Stimulated activated CD4-positive, alpha-beta T cell treated with anti-CD3 and anti-CD28 coated beads, Interleukin-1b, Interleukin-23, amount 100 ng/mL, for 1 hour (primary cell): ENCODE results near the gene PRKCH.
"Not testable (repeated sequence)": the region's sequence is repeated elsewhere in the genome, so short reads cannot be mapped to it uniquely, and the experiment has no call there.

ENCODE experiments used
- DNase-seq, 2 donors: peaks; one replicate each; pipeline ENCODE4 v3.0.0-alpha.2; 2020; ENCODE audit warnings: low read depth in 2 of 2

The PRKCH gene

DNA sequence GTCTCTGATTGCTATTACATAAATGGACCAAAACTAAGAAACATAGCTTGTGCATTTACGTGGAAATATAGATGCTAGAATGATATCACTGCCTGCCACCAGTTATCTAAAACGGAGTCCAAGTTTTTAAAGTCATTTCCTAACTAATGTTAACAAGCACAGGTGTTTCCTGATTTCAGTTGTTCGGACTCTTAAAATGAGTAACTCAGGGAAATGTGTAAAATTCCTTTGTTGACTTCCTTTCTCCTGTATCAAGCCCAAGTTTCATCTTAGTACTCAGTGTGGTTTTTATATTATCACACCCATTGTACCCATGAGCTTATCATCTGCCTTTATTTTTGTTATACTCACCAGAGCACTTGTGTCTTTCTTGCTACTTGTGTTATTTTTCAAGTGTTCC lies 13.2 kb upstream of the PRKCH start:
- no peak for DNase-seq

DNA sequence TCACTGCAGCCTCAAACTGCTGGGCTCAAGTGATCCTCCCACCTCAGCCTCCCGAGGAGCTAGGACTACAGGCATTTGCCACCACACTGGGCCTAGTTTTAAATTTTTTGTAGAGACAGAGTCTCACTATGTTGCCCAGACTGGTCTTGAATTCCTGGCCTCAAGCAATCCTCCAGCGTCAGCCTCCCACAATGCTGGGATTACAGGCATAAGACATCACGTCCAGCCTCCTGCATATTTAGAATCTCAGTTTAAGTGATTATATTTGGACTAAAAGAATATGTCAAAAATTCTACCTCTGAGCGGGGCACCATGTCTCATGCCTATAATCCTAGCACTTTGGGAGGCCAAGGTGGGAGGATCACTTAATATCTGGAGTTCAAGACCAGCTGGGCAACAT lies 12.7 kb upstream of the PRKCH start:
- DNase-seq, result not testable (repeated sequence)

DNA sequence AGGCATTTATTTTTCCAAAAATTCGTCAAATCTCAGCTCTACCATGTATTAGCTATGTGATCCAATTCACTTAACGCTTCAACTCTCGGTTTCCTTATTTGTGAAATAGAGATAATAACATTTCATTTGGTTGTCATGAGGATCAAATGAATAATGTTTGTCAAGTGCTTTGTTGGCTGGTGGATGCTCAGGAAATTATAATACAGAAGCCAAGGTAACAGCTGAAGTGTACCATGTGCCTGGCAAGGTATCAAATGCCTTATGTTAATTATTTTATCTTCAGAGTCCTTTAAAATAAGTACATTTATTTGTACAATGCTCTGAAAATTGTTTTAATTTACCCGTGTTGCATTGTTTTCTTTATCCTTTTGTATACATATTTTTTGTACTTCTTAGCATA lies 6.1 kb upstream of the PRKCH start:
- no peak for DNase-seq

DNA sequence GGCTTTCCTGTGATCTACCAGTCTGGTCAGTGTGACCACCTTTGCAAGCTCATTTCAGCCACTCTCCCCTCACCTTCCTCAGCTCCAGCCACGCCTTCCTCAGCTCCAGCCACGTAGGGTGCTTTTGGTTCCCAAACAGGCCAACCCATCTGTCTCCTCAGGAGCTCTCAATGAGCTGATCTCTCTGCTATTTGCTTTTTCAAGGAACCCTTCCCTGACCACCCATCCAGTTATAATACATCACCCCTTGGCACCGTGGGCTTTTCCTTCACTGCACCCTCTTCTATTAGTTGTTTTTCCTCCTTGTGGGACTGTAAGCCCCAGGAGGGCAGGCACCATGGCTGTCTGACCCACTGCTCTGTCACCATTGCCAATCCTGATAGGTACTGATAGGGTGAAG lies 2.3 kb upstream of the PRKCH start:
- DNase-seq, result no peak

DNA sequence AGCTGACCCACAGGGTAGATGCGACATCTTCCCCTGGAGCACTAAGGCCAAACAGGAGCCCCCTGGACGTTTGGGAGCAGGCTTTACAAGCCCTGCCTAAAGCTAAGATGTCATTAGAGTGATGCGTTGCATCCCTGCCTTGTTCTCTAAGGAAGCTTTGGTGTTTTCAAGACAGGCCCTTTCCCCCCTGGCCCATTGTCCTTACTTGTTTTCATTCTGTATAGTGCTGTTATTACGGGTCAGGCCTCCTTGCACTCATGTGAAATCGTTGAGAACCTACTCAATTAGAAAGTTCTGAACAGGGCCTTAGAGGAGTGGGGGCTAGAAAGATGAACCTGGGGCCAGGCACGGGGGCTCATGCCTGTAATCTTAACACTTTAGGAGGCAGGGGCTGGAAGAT lies 1.7 kb upstream of the PRKCH start:
- no peak for DNase-seq

DNA sequence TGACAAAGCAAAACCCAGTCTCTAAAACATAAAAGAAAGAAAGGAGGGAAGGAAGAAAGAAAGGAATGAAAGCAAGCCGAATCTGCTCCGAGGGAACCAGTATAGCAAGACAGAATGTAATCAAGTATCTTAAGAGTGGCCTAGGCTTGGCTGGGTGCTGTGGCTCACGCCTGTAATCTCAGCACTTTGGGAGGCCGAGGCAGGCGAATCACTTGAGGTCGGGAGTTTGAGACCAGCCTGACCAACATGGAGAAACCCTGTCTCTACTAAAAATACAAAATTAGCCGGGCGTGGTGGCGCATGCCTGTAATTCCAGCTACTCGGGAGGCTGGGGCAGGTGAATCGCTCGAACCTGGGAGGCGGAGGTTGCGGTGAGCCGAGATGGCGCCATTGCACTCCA lies 1.2 kb upstream of the PRKCH start:
- DNase-seq, result not testable (repeated sequence)

DNA sequence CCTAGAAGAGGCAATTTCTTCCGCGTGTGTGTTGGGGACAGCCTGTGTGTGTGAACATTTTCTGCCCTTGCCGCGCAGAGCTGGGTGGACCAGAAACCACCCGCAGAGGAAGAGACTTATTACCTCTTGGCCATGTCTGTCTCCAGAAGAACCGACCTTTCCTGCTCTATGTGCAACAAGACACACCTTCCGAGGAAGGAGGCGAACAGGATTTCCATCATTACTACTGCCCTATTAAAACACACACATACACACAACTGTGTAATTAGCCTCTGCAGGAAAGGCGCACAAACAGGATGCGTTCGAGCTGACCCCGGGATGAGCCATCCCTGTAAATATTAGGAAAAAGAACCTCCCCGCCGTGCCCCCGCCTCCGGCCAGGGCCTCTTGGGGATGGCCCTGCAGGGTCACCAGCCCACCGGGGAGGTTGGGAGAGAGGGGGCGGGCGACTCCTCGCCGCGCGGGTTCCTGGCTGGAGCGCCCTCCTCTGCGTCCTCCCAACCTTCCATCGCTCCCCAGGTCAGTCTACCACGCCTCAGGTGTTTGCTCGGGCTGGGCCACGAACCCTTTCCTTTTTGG lies 484 bp upstream of the PRKCH start:
- no peak for DNase-seq

DNA sequence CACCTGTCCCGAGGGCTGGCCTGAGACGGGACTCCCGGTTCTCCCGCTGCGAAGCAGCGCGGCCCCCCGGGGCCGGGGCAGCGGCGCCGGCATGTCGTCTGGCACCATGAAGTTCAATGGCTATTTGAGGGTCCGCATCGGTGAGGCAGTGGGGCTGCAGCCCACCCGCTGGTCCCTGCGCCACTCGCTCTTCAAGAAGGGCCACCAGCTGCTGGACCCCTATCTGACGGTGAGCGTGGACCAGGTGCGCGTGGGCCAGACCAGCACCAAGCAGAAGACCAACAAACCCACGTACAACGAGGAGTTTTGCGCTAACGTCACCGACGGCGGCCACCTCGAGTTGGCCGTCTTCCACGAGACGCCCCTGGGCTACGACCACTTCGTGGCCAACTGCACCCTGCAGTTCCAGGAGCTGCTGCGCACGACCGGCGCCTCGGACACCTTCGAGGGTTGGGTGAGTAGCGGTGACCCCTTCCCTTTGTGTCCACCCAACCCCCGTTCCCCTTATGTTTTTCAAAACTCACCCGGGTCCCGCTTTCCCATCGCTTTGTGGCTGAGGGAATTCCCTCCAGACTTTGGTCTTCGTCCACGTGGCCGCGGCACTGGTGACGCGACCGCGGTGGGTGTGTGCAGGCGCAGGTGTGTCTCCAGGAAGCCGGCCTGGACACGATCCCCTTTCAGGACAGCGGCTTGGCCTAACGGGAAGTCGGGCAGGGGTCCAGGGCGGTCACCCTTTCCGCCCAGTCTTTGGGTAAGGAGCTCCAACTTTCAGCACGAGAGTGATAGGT lies 826 bp downstream of the PRKCH start:
- no peak for DNase-seq

DNA sequence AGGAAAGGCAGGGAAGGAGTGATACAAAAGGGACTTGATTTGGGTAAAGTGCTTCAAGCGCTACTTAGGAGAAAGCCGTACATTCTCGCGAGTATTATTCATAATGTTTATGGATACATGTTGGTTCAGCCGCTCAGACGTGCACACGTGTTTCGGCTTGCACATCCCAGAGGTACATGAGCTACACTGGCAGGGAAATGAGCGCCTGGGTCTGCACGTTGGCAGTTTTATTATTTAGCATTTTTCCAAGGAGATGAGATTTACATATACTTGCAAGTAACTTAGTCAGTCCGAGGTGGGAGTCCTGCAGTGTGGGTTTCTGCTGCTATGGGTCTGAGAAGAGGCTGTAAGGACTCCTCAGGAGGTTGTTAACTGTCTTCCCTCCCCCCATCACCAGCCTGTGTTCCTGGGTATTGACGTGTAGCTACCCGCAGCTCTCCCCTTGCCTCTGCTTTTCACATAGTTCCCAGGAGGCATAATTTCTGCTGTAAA lies 1.5 kb downstream of the PRKCH start:
- DNase-seq, result no peak

DNA sequence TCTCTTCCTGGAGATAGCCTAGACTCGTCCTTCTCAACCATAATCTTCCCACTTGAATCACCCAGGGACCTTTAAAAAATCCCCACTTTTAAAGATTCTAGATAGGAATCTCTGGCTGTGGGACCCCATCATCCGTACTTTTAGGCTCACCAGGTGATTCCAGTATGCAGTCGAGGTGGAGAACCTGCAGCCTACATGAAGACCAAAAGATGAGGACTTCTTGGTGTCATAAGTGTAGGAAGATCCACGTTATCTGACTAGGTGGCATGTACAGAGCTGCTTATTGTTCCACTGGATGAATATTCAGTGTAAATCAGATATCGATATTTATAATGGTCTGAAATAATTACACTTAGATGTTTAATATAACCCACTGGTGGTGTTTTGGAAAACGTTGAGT lies 2.6 kb downstream of the PRKCH start:
- DNase-seq, result no peak

DNA sequence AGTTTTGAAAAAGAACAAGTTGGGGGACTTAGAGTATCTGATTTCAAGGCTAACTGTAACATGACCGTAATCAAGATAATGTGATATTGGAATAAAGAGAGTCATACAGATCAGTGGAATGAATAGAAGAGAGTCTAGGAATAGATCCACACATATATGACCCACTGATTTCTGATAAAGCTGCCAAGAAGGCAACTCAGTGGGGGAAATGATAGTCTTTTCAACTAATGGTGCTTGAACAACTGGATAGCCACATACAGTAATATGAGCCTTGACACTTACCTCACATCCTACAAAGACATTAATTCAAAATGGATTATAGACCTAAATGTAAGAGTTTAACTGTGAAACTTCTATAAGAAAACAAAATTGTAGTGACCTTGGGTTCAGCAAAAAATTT lies 3.8 kb downstream of the PRKCH start:
- no peak for DNase-seq

DNA sequence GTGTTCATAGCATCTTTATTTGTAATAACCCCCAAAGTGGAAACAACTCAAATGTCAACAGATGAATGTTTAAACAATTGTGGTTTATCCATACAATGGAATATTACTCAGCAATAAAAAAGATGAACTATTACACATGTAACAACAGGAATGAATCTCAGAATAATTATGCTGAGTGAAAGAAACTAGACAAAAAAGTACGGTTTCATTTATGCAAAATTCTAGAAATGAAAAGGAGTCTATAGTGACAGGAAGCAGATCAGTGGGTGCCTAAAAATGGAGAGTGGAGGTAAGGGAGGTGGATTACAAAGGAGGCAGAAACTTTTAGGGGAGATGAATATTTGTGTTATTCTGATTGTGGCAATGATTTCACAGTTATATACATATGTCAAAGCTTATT lies 4.8 kb downstream of the PRKCH start:
- no peak for DNase-seq

DNA sequence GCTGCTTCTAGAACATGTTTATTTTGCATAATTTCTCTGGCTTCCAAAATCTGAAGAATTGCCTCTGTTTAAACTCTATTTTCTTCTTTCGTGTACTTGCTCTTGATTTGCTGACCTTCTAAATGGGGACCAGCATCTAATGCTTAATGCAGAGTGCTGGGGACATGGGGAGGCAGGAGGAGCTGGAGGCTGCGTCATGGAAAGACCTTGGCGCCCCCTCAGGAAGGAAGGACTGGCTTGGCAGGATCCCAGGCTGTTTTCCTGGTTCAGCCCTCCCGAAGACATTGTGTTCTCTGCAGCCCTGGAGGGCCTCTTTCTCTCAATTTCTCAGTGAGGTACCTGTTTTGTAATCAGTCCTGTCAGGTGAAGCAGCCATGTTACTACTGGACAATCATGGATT lies 5.5 kb downstream of the PRKCH start:
- no peak for DNase-seq

DNA sequence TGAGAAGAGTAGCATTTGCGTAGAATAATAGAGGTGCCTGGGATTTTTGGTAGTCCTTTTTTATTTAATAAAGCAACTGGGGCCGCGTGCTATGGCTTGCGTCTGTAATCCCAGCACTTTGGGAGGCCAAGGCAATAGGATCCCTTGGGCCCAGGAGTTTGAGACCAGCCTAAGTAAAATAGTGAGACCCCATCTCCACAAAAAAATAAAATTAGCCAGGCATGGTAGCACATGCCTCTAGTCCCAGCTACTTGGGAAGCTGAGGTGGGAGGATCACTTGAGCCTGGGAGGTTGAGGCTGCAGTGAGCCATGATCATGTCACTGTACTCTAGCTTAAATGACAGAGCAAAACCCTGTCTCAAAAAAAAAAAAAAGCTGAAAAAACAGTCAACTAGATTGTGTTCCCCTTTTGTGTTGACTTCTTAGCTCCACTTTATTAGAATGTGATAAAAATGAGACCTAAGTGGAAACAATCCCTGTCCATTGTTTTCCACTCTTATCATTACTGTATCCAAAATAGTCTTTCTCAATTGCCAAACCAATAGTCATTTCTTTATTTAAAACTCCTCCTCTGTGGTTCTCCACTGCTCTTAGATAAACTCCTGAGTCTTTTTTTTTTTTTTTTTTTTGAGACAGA lies 7.4 kb downstream of the PRKCH start:
- no peak for DNase-seq

DNA sequence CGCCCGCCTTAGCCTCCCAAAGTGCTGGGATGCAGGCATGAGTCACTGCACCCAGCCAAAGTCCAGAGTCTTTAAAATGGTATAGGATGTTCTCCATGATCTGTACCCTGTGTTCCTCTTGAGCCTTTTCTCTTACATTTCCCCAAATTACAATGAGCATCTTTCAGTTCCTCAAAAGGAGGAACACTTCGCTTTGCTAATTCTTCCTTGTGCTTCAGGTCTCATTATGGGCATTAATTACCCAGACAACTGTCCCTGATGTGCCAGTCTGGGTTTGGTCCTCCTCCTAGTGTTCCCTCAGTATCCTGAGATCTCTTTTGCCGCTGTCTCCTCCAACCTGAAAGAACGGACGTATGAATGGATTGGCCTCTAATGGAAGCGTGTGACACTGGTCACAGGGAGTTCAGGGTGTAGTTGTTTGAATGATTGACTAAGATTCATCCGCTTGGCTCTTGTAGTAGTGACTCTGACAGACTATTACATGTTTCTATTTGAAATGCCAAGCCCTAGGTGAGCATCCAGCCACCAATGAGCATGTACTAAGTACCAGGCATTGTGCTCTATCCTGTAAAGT lies 8.2 kb downstream of the PRKCH start:
- no peak for DNase-seq

DNA sequence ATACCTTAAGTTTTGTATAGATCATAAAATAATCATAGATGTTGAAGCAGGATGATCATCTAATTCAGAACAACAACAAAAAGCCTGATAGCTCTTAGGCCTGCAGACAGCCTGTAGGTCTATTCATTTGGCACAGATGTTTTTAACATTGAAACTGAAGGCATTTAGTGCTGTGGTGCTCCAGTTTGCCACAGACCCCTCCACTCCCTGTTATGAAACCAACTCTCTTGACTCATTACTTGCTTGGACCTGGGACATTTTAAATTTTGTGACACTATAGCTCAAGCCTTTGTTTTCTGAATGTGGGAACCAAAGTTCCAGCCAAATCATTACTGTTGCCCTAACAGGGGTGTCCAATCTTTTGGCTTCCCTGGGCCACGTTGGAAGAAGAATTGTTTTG lies 9.1 kb downstream of the PRKCH start:
- DNase-seq, result no peak

DNA sequence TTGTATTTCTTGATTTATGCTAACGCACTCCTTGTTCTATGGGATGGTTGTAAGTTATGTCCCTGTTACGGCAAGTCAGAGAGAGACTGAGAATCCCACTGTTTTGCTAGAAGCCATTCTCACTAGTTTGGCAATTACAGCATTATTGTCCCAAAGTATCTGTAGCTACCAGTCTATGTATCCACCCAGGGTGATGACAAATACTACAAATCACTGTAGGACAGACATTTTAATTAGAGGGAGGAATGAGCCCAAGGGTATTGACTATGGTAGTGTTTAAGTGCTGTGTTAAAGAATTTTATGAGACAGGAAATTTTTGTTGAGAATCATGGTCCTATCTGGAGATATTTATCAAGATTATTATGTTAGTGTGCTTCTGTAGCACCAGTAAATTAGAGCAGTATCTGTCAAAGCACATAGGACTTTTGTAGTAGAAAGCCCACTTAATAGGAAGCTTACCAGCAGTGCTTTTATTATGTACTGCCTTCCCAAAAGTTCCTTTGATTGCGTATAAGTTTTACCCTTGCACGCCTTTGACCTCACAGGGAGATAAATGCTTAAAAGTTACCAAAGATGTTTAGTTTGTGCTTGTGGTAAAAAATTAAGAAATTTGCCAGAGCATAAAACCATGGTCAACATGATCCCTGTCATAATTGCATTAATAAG lies 10.7 kb downstream of the PRKCH start:
- no peak for DNase-seq

DNA sequence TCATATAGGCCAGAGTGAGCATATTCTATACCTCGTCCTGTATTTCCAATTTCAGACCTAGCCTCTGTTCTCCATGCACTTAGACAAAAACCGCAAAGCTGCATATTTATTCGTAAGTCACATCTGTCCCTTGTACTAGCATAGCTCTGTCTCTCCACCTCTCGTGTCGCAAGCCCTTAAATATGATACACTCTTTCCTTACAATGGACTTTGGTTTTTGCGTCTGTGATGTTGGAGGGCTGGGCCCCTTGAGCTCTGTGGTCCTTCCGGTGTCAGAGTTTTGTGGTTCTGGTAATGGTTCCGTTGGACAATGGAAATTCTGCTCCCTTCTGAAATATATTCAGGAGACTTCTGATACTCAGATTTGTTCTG lies 11.3 kb downstream of the PRKCH start:
- no peak for DNase-seq

DNA sequence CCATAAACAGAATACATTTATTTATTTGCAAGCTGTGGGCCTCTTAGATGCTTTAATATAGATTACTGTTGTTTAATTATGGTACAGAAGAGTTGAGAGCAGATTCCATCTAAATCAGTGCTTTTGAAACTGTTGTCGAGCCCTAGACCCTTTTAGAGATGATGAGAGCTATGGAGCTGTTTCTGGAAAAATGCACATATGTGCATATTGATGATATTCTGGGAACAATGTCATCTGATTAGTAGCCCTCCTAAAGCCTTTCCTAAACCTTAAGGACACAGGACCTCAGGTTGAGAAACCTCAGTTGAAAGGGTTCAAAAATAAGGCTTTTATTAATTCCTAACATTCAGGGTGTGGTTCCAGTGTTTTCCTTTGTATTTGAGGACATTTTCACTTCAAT lies 11.7 kb downstream of the PRKCH start:
- no peak for DNase-seq

DNA sequence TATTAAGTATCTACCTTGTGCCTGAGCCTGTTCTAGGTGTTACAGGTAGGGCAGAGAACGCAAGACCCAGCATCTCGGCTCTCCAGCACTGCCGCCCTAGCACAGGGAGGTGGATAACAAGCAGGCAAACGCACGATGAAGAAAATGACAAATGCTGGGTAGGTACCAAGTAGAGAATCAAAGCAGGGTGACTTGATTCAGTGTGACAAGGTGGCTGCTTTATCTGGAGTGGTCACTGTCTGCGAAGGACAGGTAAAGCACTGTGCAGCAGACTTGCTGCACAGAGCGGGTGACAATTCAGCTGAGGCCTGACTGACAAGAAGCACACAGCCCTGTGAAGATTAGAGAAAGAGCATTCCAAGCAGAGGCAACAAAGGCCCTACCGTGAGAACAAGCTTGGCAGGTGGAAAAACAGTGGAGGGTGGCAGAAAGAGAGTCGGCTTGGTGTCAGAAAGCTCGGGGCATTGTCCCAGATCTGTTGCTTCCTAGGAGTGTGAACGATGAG lies 12.9 kb downstream of the PRKCH start:
- no peak for DNase-seq

DNA sequence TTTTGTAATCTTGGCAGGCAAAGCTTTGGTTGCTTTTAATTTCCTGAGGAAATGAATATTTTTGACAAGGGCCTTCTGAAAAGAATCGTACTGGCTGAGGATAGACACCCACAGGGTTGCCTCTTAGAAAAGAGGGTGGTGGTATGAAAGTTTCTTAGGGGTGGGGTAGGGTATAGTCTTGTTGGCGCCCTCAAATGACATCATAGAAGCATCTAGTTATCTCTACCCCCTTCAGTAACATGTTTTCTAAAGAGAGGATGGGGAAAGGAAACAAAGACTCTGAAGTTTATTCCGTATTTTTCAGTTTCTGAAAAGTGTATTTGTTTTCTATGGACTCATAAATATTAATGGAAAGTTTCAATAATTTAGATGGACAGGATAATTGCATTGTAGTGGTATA lies 13.7 kb downstream of the PRKCH start:
- DNase-seq, result no peak

DNA sequence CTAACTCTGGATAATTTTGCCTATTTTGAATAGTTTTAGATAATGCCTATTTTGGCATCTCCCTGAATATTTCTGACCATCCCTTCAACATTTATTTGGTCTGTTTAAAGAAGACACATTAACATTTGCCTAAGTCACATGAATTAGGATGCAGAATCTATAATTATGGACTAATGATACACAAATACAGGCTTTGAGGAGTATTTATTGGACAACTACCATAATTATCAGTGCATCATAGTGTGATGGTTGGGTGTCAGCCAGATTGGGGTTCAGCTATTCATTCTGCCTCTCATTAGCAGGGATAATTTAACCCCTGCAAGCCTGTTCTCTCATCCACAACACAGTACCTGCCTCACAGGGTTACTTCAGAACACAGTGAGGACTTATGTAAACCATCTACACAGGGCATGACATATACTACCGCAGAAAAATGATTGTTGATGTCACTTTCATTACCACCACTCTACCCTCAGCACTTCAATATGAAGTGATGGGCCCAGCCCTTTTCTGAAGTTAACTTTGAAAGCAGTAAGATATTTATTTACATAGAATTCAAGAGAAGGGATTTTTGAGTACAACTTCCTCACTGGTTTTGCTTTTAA lies 14.4 kb downstream of the PRKCH start:
- no peak for DNase-seq
